H1 (cell line): ENCODE data around the gene VIPR2. TPM values are rescaled to one million over a fixed set of nuclear protein-coding genes. Genes with fewer than 3 reads are reported as not detected.

ENCODE experiments used
- CTCF ChIA-PET: fragments of 300-600 bp; sonication (Branson Sonifier 250); formaldehyde crosslinking; loops from one replicate; lab custom pipeline; 2021; ENCODE audit not compliant: partially characterized antibody; lab: Charles Lee
- POLR2A ChIA-PET: fragments of 300-600 bp; sonication (Branson Sonifier 250); formaldehyde crosslinking; loops from one replicate; lab custom pipeline; 2021; ENCODE audit warnings: inconsistent platforms; ENCODE audit not compliant: partially characterized antibody; lab: Charles Lee
- DNase-seq, 2 experiments: peaks; one replicate each; pipeline versions ENCODE4 v3.0.0 to v3.0.0-alpha.2; 2010 to 2022; ENCODE audit warnings: low spot score in 2 of 2, low read depth in 1 of 2, mixed read lengths in 1 of 2
- FAIRE-seq: peaks from 2 replicates; lab custom pipeline; 2011; peaks lifted over from hg19 to GRCh38; lab: Jason Lieb, UNC
- H2AFZ ChIP-seq: 2 replicates; pipeline ENCODE4 v1.8.1; 2012; ENCODE audit warnings: low read length, inconsistent platforms
- H2AK5ac ChIP-seq: 2 replicates; pipeline ENCODE4 v1.6.1; 2013; ENCODE audit warnings: low read depth, low read length
- H2BK120ac ChIP-seq: replicated peaks from 2 replicates; pipeline ENCODE3; 2013; ENCODE audit warnings: low read depth, low read length, inconsistent platforms
- H2BK12ac ChIP-seq: 2 replicates; pipeline ENCODE4 v1.6.1; 2013; ENCODE audit warnings: low read depth, low read length
- H2BK15ac ChIP-seq: 2 replicates; pipeline ENCODE4 v1.6.1; 2013; ENCODE audit warnings: low read length
- H2BK20ac ChIP-seq: 2 replicates; pipeline ENCODE4 v1.6.1; 2013; ENCODE audit warnings: low read length
- H2BK5ac ChIP-seq: 2 replicates; pipeline ENCODE4 v1.6.1; 2013; ENCODE audit warnings: low read depth, low read length
- H3K14ac ChIP-seq: 2 replicates; pipeline ENCODE4 v1.6.1; 2013; ENCODE audit warnings: inconsistent platforms; ENCODE audit not compliant: insufficient read length
- H3K18ac ChIP-seq: 2 replicates; pipeline ENCODE4 v1.6.1; 2013; ENCODE audit warnings: low read length; ENCODE audit errors: extremely low read depth
- H3K23ac ChIP-seq: 2 replicates; pipeline ENCODE4 v1.6.1; 2013; ENCODE audit warnings: inconsistent platforms; ENCODE audit not compliant: insufficient read length
- H3K23me2 ChIP-seq: 2 replicates; pipeline ENCODE4 v1.6.1; 2013; ENCODE audit warnings: low read depth, low read length
- H3K27ac ChIP-seq: 2 replicates; pipeline ENCODE4 v1.6.1; 2011; ENCODE audit warnings: low read depth, low read length, inconsistent platforms
- H3K27me3 ChIP-seq, 4 experiments: replicated peaks in 1 of 4; 1 replicate in 1 of 4; 2 replicates in 3 of 4; pipeline versions ENCODE4 v1.6.1 to v1.8.1; 2011 to 2013; ENCODE audit warnings: low read length in 3 of 4, mild to moderate bottlenecking in 3 of 4, inconsistent platforms in 2 of 4, mixed read lengths in 2 of 4, moderate library complexity in 1 of 4; ENCODE audit not compliant: control insufficient read depth in 3 of 4, insufficient read depth in 3 of 4; ENCODE audit errors: extremely low read depth in 1 of 4
- H3K36me3 ChIP-seq, 4 experiments: 2 replicates each; pipeline versions ENCODE4 v1.6.1 to v1.8.1; 2011 to 2013; ENCODE audit warnings: mild to moderate bottlenecking in 4 of 4, low read length in 3 of 4, moderate library complexity in 2 of 4, control low read depth in 1 of 4, inconsistent platforms in 1 of 4; ENCODE audit not compliant: insufficient read depth in 4 of 4, control insufficient read depth in 2 of 4
- H3K4ac ChIP-seq: replicated peaks from 2 replicates; pipeline ENCODE3; 2013; ENCODE audit warnings: low read length, low read depth, mixed read lengths, inconsistent platforms; ENCODE audit not compliant: insufficient read length
- H3K4me1 ChIP-seq, 4 experiments: replicated peaks in 1 of 4; 1 replicate in 1 of 4; 2 replicates in 3 of 4; pipeline versions ENCODE4 v1.6.1 to v1.8.1; 2011 to 2013; ENCODE audit warnings: low read length in 3 of 4, inconsistent platforms in 2 of 4, mixed read lengths in 1 of 4; ENCODE audit not compliant: insufficient read depth in 4 of 4, control insufficient read depth in 3 of 4
- H3K4me2 ChIP-seq, 2 experiments: 2 replicates each; pipeline versions ENCODE4 v1.6.1 to v1.8.1; 2011 to 2013; ENCODE audit warnings: low read depth in 2 of 2, low read length in 2 of 2, control low read depth in 1 of 2, inconsistent platforms in 1 of 2, mild to moderate bottlenecking in 1 of 2; ENCODE audit not compliant: insufficient read depth in 1 of 2
- H3K4me3 ChIP-seq, 4 experiments: fragments of 200-600, 300-600 bp in 1 of 4; sonication (generic), shearing (Covaris generic), sonication (Bioruptor Twin) in 1 of 4; 2 replicates each; pipeline versions ENCODE4 v1.5.1 to v1.8.1; 2011 to 2016; ENCODE audit warnings: low read length in 4 of 4, low read depth in 3 of 4, control low read depth in 2 of 4, inconsistent platforms in 2 of 4, mild to moderate bottlenecking in 2 of 4, mixed read lengths in 1 of 4, moderate library complexity in 1 of 4; ENCODE audit not compliant: insufficient read depth in 2 of 4; ENCODE audit errors: extremely low read depth in 1 of 4
- H3K56ac ChIP-seq: replicated peaks from 2 replicates; pipeline ENCODE3; 2013; ENCODE audit warnings: low read depth, mild to moderate bottlenecking, mixed read lengths, low read length, inconsistent platforms; ENCODE audit not compliant: insufficient read length
- H3K79me1 ChIP-seq: 2 replicates; pipeline ENCODE4 v1.6.1; 2013; ENCODE audit warnings: low read depth, low read length, control low read depth
- H3K79me2 ChIP-seq, 2 experiments: 2 replicates each; pipeline versions ENCODE4 v1.6.1 to v1.8.1; 2012 to 2013; ENCODE audit warnings: low read length in 2 of 2, mild to moderate bottlenecking in 2 of 2, inconsistent platforms in 1 of 2; ENCODE audit not compliant: insufficient read depth in 2 of 2, control insufficient read depth in 1 of 2
- H3K9ac ChIP-seq, 4 experiments: replicated peaks in 1 of 4; 1 replicate in 1 of 4; 2 replicates in 3 of 4; pipeline versions ENCODE4 v1.6.1 to v1.8.1; 2011 to 2013; ENCODE audit warnings: low read depth in 3 of 4, low read length in 3 of 4, control low read depth in 2 of 4, mild to moderate bottlenecking in 2 of 4, moderate library complexity in 2 of 4, inconsistent platforms in 1 of 4; ENCODE audit errors: extremely low read depth in 1 of 4
- H3K9me3 ChIP-seq, 2 experiments: 2 replicates each; pipeline versions ENCODE4 v1.6.1 to v1.8.1; 2012 to 2013; ENCODE audit warnings: mild to moderate bottlenecking in 2 of 2, moderate library complexity in 2 of 2, control low read depth in 1 of 2, inconsistent platforms in 1 of 2, low read depth in 1 of 2, low read length in 1 of 2, mixed read lengths in 1 of 2; ENCODE audit not compliant: insufficient read depth in 2 of 2
- H4K20me1 ChIP-seq, 2 experiments: replicated peaks in 1 of 2; 2 replicates each; pipeline versions ENCODE3 to v1.8.1; 2011 to 2013; ENCODE audit warnings: inconsistent platforms in 2 of 2, low read length in 2 of 2, mild to moderate bottlenecking in 1 of 2; ENCODE audit not compliant: insufficient read depth in 2 of 2, control insufficient read depth in 1 of 2
- H4K5ac ChIP-seq: 2 replicates; pipeline ENCODE4 v1.6.1; 2013; ENCODE audit warnings: low read length, low read depth, mixed read lengths, inconsistent platforms; ENCODE audit not compliant: insufficient read length
- H4K8ac ChIP-seq: 2 replicates; pipeline ENCODE4 v1.8.0; 2013; ENCODE audit warnings: mild to moderate bottlenecking, moderate library complexity, low read length, inconsistent platforms; ENCODE audit not compliant: insufficient read depth; ENCODE audit errors: extremely low read depth
- H4K91ac ChIP-seq: replicated peaks from 2 replicates; pipeline ENCODE3; 2013; ENCODE audit warnings: low read length, mixed read lengths, inconsistent platforms; ENCODE audit not compliant: insufficient read length
- BCL11A ChIP-seq, 2 experiments: IDR thresholded peaks; one replicate each; pipeline ENCODE4 v1.6.1; 2011; ENCODE audit warnings: low read depth in 2 of 2, low read length in 2 of 2, mild to moderate bottlenecking in 2 of 2
- CBX8 ChIP-seq: fragments of 300-800, 300-1000 bp; sonication (generic); IDR thresholded peaks from 2 replicates; pipeline ENCODE4 v1.7.1; 2016; ENCODE audit warnings: low read depth, low read length, borderline replicate concordance
- CHD2 ChIP-seq: IDR thresholded peaks from 2 replicates; pipeline ENCODE4 v1.6.1; 2012; ENCODE audit warnings: low read length, improper control_type of control experiment
- CREB1 ChIP-seq: IDR thresholded peaks from 2 replicates; pipeline ENCODE4 v1.6.1; 2012; ENCODE audit warnings: inconsistent platforms
- EGR1 ChIP-seq: IDR thresholded peaks from 2 replicates; pipeline ENCODE4 v1.6.1; 2011; ENCODE audit warnings: low read depth, low read length, borderline replicate concordance
- KDM1A ChIP-seq: fragments of 200-600, 300-600 bp; sonication (generic); IDR thresholded peaks from 2 replicates; pipeline ENCODE4 v1.7.1; 2016; ENCODE audit warnings: mild to moderate bottlenecking, low read length, borderline replicate concordance
- MAFK ChIP-seq: IDR thresholded peaks from 2 replicates; pipeline ENCODE4 v1.6.1; 2012; ENCODE audit warnings: low read depth, mild to moderate bottlenecking, improper control_type of control experiment, low read length
- POLR2A ChIP-seq, 2 experiments: IDR thresholded peaks; 1 replicate in 1 of 2; 2 replicates in 1 of 2; pipeline ENCODE4 v1.6.1; 2011; ENCODE audit warnings: low read depth in 2 of 2, low read length in 2 of 2, mild to moderate bottlenecking in 2 of 2; ENCODE audit errors: control extremely low read depth in 1 of 2
- SIN3A ChIP-seq, 2 experiments: IDR thresholded peaks in 1 of 2; conservative IDR thresholded peaks in 1 of 2; 2 replicates each; pipeline ENCODE4 v1.6.1; 2011 to 2012; ENCODE audit warnings: low read length in 2 of 2, improper control_type of control experiment in 1 of 2, low read depth in 1 of 2, mild to moderate bottlenecking in 1 of 2
- SIRT6 ChIP-seq: IDR thresholded peaks from one replicate; pipeline ENCODE4 v1.7.1; 2012; ENCODE audit warnings: low read length, inconsistent platforms
- SIX5 ChIP-seq: IDR thresholded peaks from 2 replicates; pipeline ENCODE4 v1.6.1; 2011; ENCODE audit warnings: mild to moderate bottlenecking, low read depth, low read length
- SP2 ChIP-seq: IDR thresholded peaks from 2 replicates; pipeline ENCODE4 v1.6.1; 2012; ENCODE audit warnings: mild to moderate bottlenecking, low read length, inconsistent platforms
- SUZ12 ChIP-seq: fragments of 200-600 bp; sonication (generic); IDR thresholded peaks from 2 replicates; pipeline ENCODE4 v1.6.1; 2012; ENCODE audit warnings: mild to moderate bottlenecking, inconsistent platforms, low read length, moderate library complexity, mixed read lengths
- TEAD4 ChIP-seq: IDR thresholded peaks from 2 replicates; pipeline ENCODE4 v1.6.1; 2012; ENCODE audit warnings: low read depth, low read length, inconsistent platforms, mixed read lengths
- WGBS, 2 experiments: shearing (Covaris generic) in 1 of 2; methylation state at CpG; one replicate each; pipeline versions ENCODE4 v1.1.6 to v1.1.7; 2013 to 2015; ENCODE audit warnings: low lambda C conversion rate in 2 of 2, mixed read lengths in 2 of 2, inconsistent platforms in 1 of 2, low coverage in 1 of 2, missing lambda C conversion rate in 1 of 2; ENCODE audit not compliant: insufficient replicate concordance in 2 of 2, insufficient coverage in 1 of 2, insufficient read length in 1 of 2; ENCODE audit errors: extremely low coverage in 1 of 2, missing lambda C conversion rate in 1 of 2; 5-methylcytosine and 5-hydroxymethylcytosine counted together
- polyA plus RNA-seq, 7 experiments: library from polyadenylated mRNA; depleted of rRNA in 3 of 7; stranded (reverse) in 5 of 7; unstranded in 2 of 7; fragments of >200 nt in 5 of 7; fragments of 200-250 nt in 2 of 7; gene quantifications; 1 replicate in 5 of 7; 2 replicates in 1 of 7; 4 replicates in 1 of 7; pipeline versions ENCODE4 v1.2.1 to v1.2.3, GENCODE V29; 2011 to 2013; ENCODE audit warnings: missing spikeins in 2 of 7, mixed read lengths in 2 of 7
- total RNA-seq: library from RNA; stranded (reverse); fragmentation: NEBNext Ultra II Directional; extraction: Animal tissue kit (Norgen Biotek cat#: 25700); gene quantifications from 2 replicates; pipeline ENCODE4 v1.2.1, GENCODE V29; 2021
- TF ChIP-seq, protein P1 (sequence below): IDR thresholded peaks from 2 replicates; pipeline ENCODE4 v1.6.1; 2011; ENCODE audit warnings: low read length, improper control_type of control experiment

The VIPR2 gene
- total and polyA plus RNA-seq, 2 of the 8 experiments (the other 6 are each of a cell fraction or from before 2014, with no cell fraction given) = 2.4 to 6.3 TPM

DNA sequence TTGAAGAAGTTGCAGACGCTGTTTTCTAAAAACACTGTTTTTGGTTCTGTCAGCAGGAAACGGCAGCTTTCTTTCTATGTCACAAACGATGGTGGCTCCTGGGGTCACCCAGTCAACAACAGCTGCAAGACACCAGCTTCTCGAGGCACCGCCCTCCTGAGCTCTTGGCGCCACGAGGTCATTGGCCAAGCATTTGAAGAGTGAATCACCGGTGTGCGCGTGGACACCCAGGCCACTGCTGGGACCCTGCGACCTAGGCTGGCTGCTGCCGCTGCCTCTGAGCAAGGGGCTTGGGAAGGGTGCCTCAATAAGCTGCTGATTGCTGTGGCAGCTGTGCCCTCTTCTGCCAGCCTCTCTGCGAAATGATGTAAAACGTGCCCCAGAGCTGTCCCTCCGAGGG is 22.5 kb upstream of the VIPR2 start:
- H3K4ac ChIP-seq = no peak overlapping the region
- no peak overlapping the region for H2BK15ac ChIP-seq
- H4K20me1 ChIP-seq = peaks cover 0 to 7% of the 10 kb centered on the region in 2 experiments
- peaks cover 25 to 36% of the 10 kb centered on the region in 2 experiments for H3K9me3 ChIP-seq
- no peak overlapping the region for H2BK120ac ChIP-seq
- DNase-seq (no peak), FAIRE-seq (no peak)
- H3K4me3 ChIP-seq = no peak overlapping the region
- H2AFZ ChIP-seq = no peak overlapping the region
- no peak overlapping the region for H3K56ac ChIP-seq
- no peaks in the 10 kb centered on the region for H3K79me1 ChIP-seq
- H3K4me1 ChIP-seq = no peaks in the 10 kb centered on the region
- H3K27me3 ChIP-seq = no peaks in the 10 kb centered on the region
- H3K18ac ChIP-seq = peak overlapping the region; percentile 48; the same call in 1 of the 2 replicates
- no peak overlapping the region for H2BK20ac ChIP-seq
- no peaks in the 10 kb centered on the region for H3K79me2 ChIP-seq
- no peak overlapping the region for H3K9ac ChIP-seq
- H3K23me2 ChIP-seq = peaks cover 8% of the 10 kb centered on the region; the same call in 1 of the 2 replicates
- H2BK5ac ChIP-seq = no peak overlapping the region
- H3K27ac ChIP-seq = no peak overlapping the region
- H3K4me2 ChIP-seq = no peak overlapping the region
- H2BK12ac ChIP-seq = no peak overlapping the region
- no peaks in the 10 kb centered on the region for H3K36me3 ChIP-seq
- no peak overlapping the region for H4K91ac ChIP-seq
- H3K23ac ChIP-seq = no peak overlapping the region
- CTCF ChIA-PET = no interaction called here
- WGBS, 2 experiments = 85% methylated on average over 15 of the region's 15 CpGs; no CpG with 5 or more reads in 1 of the 2 experiments
- H4K8ac ChIP-seq = no peak overlapping the region
- H4K5ac ChIP-seq = no peak overlapping the region
- H3K14ac ChIP-seq = no peak overlapping the region
- no peak overlapping the region for H2AK5ac ChIP-seq
- POLR2A ChIA-PET = no interaction called here
- TF ChIP-seq, protein P1, sequence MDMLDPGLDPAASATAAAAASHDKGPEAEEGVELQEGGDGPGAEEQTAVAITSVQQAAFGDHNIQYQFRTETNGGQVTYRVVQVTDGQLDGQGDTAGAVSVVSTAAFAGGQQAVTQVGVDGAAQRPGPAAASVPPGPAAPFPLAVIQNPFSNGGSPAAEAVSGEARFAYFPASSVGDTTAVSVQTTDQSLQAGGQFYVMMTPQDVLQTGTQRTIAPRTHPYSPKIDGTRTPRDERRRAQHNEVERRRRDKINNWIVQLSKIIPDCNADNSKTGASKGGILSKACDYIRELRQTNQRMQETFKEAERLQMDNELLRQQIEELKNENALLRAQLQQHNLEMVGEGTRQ = no peak
- no peak for TF ChIP-seq SIN3A (conservative IDR thresholded peaks at IDR 0.05 in 1 of 2, IDR thresholded peaks at IDR 0.05 in 1 of 2; ENCODE audit: low read depth in 1 of 2, low read length in 2 of 2)
- TF ChIP-seq EGR1 = no peak
- no peak for TF ChIP-seq CHD2
- TF ChIP-seq SIX5 = no peak
- TF ChIP-seq SUZ12 = no peak
- TF ChIP-seq CBX8 = no peak
- no peak for TF ChIP-seq CREB1
- TF ChIP-seq BCL11A (IDR thresholded peaks at IDR 0.05; ENCODE audit: low read depth in 2 of 2, low read length in 2 of 2) = no peak
- TF ChIP-seq SP2 = no peak
- no peak for TF ChIP-seq SIRT6
- TF ChIP-seq MAFK = no peak
- TF ChIP-seq KDM1A = no peak
- no peak for TF ChIP-seq POLR2A (IDR thresholded peaks at IDR 0.05; ENCODE audit: control extremely low read depth in 1 of 2, low read depth in 2 of 2, low read length in 2 of 2)
- no peak for TF ChIP-seq TEAD4
